ENCODE results near the gene EVL.

DNA sequence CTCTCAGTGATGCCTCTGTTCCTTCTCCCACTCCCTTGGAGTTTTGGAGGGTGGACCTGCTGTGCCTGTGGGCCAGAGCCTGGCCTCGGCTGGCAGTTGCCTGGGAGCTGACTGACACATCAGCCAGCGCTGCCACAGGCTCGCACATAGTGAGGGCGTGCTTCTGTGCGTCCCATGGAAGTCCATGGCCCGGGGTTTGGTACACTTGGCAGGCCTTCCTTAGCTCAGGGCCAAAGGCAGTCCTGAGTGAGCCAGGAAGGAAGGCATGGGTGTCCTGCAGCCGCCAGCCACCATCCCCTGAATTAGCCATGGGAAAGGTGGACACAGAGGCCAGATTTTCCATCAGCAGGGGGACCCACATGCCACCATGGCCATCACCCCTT lies 95.3 kb downstream of the EVL start:
- no peak for TF ChIP-seq GATA2 (IDR thresholded peaks at IDR 0.05; ENCODE audit: low read depth, low read length)
- no peak for TF ChIP-seq GATA3 (IDR thresholded peaks at IDR 0.05; ENCODE audit: low read depth, low read length)
